A673 (cell line): ENCODE data around the gene MAP4K4.

ENCODE experiments used
- EZH2 ChIP-seq: fragments of 200-600 bp; sonication (generic); IDR thresholded peaks from 2 replicates; pipeline ENCODE4 v1.6.1; 2017; ENCODE audit warnings: borderline replicate concordance, low read depth, mild to moderate bottlenecking, mixed read lengths, antibody characterized with exemption, low read length; ENCODE audit not compliant: poor library complexity, severe bottlenecking
- TF ChIP-seq, protein P1 (sequence below): fragments of 300-800, 200-600 bp; sonication (generic); conservative IDR thresholded peaks from 2 replicates; pipeline ENCODE4 v1.5.1; 2017; ENCODE audit warnings: low read depth, mild to moderate bottlenecking, antibody characterized with exemption, low read length, moderate library complexity, mixed read lengths

DNA sequence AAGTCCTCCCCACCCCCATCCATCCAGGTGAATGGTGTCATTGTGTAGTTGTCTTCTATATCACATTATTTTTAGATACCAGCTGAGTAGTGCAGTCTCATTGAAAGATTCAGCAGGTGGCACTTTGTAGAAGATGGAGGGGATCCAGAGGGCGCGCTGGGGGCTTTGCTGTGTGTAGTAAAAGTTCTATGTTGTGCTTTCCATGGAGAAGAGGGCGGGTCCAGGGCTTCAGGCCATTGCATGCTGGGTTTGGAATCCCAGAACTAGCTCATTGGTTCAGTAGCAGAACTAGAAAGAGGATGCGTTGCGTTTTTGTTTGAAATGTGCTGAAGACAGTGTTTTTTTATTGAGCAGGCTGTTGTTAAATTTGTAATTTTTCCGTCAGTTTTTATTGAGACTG is 120.0 kb downstream of the MAP4K4 start:
- no peak for TF ChIP-seq EZH2
- TF ChIP-seq, protein P1, sequence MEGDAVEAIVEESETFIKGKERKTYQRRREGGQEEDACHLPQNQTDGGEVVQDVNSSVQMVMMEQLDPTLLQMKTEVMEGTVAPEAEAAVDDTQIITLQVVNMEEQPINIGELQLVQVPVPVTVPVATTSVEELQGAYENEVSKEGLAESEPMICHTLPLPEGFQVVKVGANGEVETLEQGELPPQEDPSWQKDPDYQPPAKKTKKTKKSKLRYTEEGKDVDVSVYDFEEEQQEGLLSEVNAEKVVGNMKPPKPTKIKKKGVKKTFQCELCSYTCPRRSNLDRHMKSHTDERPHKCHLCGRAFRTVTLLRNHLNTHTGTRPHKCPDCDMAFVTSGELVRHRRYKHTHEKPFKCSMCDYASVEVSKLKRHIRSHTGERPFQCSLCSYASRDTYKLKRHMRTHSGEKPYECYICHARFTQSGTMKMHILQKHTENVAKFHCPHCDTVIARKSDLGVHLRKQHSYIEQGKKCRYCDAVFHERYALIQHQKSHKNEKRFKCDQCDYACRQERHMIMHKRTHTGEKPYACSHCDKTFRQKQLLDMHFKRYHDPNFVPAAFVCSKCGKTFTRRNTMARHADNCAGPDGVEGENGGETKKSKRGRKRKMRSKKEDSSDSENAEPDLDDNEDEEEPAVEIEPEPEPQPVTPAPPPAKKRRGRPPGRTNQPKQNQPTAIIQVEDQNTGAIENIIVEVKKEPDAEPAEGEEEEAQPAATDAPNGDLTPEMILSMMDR, result no peak
